NB4 (cell line): Measurements from ENCODE around the gene KIF12.

Experiments used
- DNase-seq: peaks from one replicate; pipeline ENCODE4 v3.0.0; 2010; ENCODE audit warnings: low read depth
- H3K4me3 ChIP-seq: one replicate; pipeline ENCODE4 v1.5.1; 2011; ENCODE audit warnings: mild to moderate bottlenecking, low read depth, low read length, moderate library complexity
- CTCF ChIP-seq: IDR thresholded peaks from one replicate; pipeline ENCODE4 v1.5.1; 2012; ENCODE audit warnings: low read depth, low read length
- MAX ChIP-seq: IDR thresholded peaks from 2 replicates; pipeline ENCODE4 v1.6.1; 2011; ENCODE audit warnings: low read depth, low read length
- MYC ChIP-seq: IDR thresholded peaks from 2 replicates; pipeline ENCODE4 v1.6.1; 2011; ENCODE audit warnings: low read depth, low read length
- POLR2A ChIP-seq: IDR thresholded peaks from 2 replicates; pipeline ENCODE4 v1.6.1; 2011; ENCODE audit warnings: mild to moderate bottlenecking; ENCODE audit not compliant: insufficient read length; ENCODE audit errors: extremely low read depth

KIF12 gene

GRCh38 chr9:114082017-114082762 is 16.9 kb downstream of the KIF12 start:
- no peak overlapping the region for H3K4me3 ChIP-seq
- TF ChIP-seq POLR2A = no peak
- TF ChIP-seq MYC = peak; percentile 62; the same call in 1 of the 2 replicates
- TF ChIP-seq CTCF = peak; percentile 91
- peak; percentile 69 for TF ChIP-seq MAX
- peak; percentile 82 for DNase-seq

GRCh38 chr9:114081441-114082016 is 17.6 kb downstream of the KIF12 start:
- H3K4me3 ChIP-seq = no peak overlapping the region
- TF ChIP-seq POLR2A = no peak
- TF ChIP-seq MAX = no peak
- no peak for TF ChIP-seq MYC
- TF ChIP-seq CTCF = no peak
- DNase-seq = no peak

- no peak for TF ChIP-seq POLR2A
- TF ChIP-seq MYC = no peak
- TF ChIP-seq MAX = no peak
- TF ChIP-seq CTCF = no peak
- H3K4me3 ChIP-seq = no peak overlapping the region
- DNase-seq = no peak
These were observed 18.2 kb downstream of the KIF12 start for GRCh38 chr9:114080773-114081440.

- no peak for DNase-seq
- no peak overlapping the region for H3K4me3 ChIP-seq
- TF ChIP-seq CTCF (no peak), POLR2A (no peak), MAX (no peak), MYC (no peak)
These were observed 18.8 kb downstream of the KIF12 start for GRCh38 chr9:114080195-114080772.

- no peak for TF ChIP-seq MYC
- no peak for TF ChIP-seq CTCF
- TF ChIP-seq POLR2A = no peak
- no peak for TF ChIP-seq MAX
- no peak for DNase-seq
- H3K4me3 ChIP-seq = no peak overlapping the region
These were observed 20.3 kb downstream of the KIF12 start for GRCh38 chr9:114078781-114079156.
